ENCODE data around the gene TPX2. TPM values are rescaled to one million over a fixed set of nuclear protein-coding genes. Genes with fewer than 3 reads are reported as not detected.
A peak's percentile ranks its signal among the peaks of the same experiment; 100 is the strongest.

Gene TPX2
- total and polyA plus RNA-seq, 8 donors = 5.1 to 89.9 (median 39.7) TPM

- DNase-seq (no peak), ATAC-seq (no peak)
- no peak for TF ChIP-seq CTCF (IDR thresholded peaks at IDR 0.05)
- Histone ChIP-seq H3K36me3 (no peaks in the 10 kb centered on the region), H3K9me3 (no peaks in the 10 kb centered on the region), H3K27me3 (peaks cover 0 to 9% of the 10 kb centered on the region in 2 donors), H3K27ac (no peak overlapping the region), H3K4me1 (peaks cover 28 to 39% of the 10 kb centered on the region in 2 donors), H3K4me3 (no peak overlapping the region)
- intact Hi-C loops (cut with DNase I) = no loop called here
Observed at GRCh38 chr20:31835554-31835953, 96.5 kb downstream of the TPX2 start.

GRCh38 chr20:31835977-31836852 lies 97.1 kb downstream of the TPX2 start:
- Histone ChIP-seq H3K36me3 (no peaks in the 10 kb centered on the region), H3K27ac (no peak overlapping the region), H3K9me3 (no peaks in the 10 kb centered on the region), H3K4me1 (peaks cover 28 to 39% of the 10 kb centered on the region in 2 donors), H3K4me3 (no peak overlapping the region), H3K27me3 (peaks cover 0 to 9% of the 10 kb centered on the region in 2 donors)
- intact Hi-C loops (cut with DNase I) = no loop called here
- TF ChIP-seq CTCF (IDR thresholded peaks at IDR 0.05) = no peak
- DNase-seq = peak in 2 of 4 donors; percentile 89 to 92
- ATAC-seq = peak; percentile 91

- ATAC-seq (no peak), DNase-seq (no peak)
- Histone ChIP-seq H3K9me3 (no peaks in the 10 kb centered on the region), H3K4me3 (no peak overlapping the region), H3K27ac (no peak overlapping the region), H3K27me3 (peaks cover 0 to 9% of the 10 kb centered on the region in 2 donors), H3K36me3 (no peaks in the 10 kb centered on the region), H3K4me1 (peaks cover 28 to 44% of the 10 kb centered on the region in 2 donors)
- intact Hi-C loops (cut with DNase I) = no loop called here
- TF ChIP-seq CTCF (IDR thresholded peaks at IDR 0.05) = no peak
Observed at GRCh38 chr20:31836853-31837608, 97.9 kb downstream of the TPX2 start.

- Histone ChIP-seq H3K27me3 (peaks cover 0 to 9% of the 10 kb centered on the region in 2 donors), H3K36me3 (no peaks in the 10 kb centered on the region), H3K4me1 (peaks cover 28 to 45% of the 10 kb centered on the region in 2 donors), H3K9me3 (no peaks in the 10 kb centered on the region), H3K27ac (no peak overlapping the region), H3K4me3 (no peak overlapping the region)
- TF ChIP-seq CTCF (IDR thresholded peaks at IDR 0.05) = no peak
- DNase-seq = no peak
- no peak for ATAC-seq
- intact Hi-C loops (cut with DNase I) = no loop called here
Observed at GRCh38 chr20:31837896-31838397, 98.9 kb downstream of the TPX2 start.

All from left lung (tissue), 10 donors.